Stimulated activated CD8-positive, alpha-beta memory T cell treated with anti-CD3 and anti-CD28 coated beads, Interleukin-4, amount 100 ng/mL, for 4 hours (primary cell): Measurements from ENCODE around the gene ZFHX2.
A peak's percentile ranks its signal among the peaks of the same experiment; 100 is the strongest.

ENCODE experiments used
- DNase-seq, 2 donors: peaks; one replicate each; pipeline ENCODE4 v3.0.0-alpha.2; 2020; ENCODE audit warnings: low read depth in 2 of 2, low spot score in 1 of 2

ZFHX2 gene

DNA sequence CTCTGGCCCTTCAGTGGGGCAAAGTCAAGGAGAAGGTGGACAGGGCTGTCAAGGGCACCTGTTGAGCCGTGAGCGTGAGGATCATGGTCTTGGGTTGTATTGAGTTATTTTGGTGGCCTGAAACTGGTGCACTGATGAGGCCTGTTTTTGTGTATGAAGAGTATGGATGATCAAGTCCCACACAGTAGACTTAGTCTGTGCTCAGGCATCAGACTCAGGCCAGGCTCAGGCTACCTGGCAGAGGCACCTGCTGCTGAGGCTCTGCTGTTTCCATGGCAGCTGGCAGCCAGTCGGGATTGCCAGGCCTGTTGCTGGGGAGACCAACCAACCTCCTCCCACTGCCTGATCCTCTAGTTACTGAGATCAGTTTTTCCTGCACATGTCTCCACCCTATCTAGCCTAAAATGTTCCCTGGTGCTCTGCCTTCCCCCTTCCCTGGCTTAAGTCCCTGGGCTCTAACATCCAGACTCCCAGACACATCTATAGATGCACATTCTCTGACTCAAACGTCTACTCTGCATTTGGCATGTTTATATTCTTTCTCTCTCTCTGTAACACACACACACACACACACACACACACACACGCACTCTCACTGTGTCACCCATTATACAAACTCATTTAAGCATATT lies 21.9 kb upstream of the ZFHX2 start:
- no peak for DNase-seq

DNA sequence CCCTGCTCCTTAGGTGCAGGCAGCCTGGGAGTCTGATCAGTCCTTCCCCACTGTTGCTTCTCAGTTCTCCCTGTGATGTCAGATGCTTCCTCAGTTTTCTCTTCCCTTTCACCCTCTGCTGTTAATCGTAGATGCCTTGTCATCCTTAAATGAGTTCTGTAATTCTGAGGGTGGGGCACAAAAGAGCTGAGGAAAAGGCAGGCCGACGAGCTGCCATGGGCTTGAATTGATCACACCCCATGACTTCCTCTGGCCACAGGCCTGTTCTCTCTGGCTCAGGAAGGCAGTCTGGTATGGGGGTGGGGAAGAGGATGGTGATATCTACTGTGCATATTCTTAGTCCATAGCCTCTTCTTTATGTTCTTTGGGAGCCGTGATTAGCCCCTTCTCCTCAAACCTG lies 21.3 kb upstream of the ZFHX2 start:
- no peak for DNase-seq

GRCh38 chr14:23572524-23572828 lies 20.9 kb upstream of the ZFHX2 start:
- DNase-seq: no peak

DNA sequence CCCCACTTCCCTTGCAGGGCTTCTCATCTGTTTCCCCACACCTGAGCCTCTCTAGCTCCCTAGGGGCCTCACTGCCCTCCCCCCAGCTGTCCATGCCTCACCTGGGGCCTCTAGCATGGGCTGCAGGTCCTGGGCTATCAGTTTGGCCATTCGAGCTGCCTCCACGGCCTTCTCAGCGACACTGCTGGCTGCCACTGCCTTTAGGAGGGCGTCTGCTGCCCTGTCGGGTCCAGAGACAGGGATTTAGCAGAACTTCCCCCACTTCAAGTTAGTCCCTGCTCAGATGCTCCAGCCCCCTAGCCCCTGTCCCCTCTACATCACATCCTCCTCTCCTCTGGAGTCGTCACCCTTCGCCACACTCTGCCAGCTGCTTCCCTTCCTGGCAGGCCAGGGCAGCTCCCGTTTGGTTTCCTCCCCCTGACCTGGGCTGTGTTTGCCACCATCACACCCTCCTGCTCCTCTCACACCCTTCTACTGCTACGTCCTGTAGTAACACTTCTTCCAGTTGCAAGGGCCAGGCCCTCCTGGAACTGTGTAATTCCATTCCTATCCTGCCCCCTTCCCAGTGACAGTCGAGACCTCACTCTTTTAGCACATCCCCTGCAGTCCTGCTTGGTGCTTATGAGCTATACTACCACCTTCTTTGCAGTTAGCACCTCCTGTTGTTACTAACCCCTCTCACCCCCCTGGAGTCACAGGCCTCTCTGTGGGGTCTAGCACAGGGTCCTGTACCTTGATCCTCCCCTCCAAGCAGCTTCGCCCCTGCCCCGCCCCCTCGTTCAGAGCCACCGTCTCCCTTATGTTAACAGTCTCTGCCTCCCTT lies 20.3 kb upstream of the ZFHX2 start:
- no peak for DNase-seq

DNA sequence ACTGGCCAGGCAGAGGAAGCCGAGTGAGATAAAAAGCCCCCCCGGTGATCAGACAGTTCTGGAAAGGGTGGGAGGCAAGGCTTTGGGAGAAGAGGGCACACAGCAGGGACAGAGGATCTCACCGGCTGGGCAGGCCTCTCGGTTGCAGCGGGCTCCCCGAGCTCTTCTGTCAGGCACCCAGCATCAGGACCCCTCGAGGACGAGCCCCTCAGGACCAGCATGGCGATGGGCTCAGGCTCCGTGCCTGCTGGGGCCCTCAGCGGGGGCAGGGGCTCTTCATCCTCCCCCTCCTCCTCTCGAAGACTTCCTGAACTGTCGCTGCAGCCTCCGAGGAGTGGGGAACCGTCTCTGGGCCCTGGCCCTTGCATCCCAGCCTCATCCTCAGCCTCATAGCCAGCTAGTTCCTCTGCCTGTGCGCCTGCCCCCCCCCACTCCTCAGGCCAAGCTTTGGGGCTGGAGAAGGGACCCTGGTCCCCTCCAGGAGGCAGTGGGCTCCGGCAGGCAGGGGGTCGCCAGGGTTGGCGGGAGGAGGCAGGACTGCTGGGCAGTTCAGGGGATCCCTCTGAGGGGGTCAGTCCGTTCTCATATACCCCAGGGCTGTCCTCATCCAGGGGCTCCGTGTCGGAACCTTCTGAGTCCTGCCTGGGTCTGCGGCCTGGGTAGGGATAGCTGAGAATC lies 19.4 kb upstream of the ZFHX2 start:
- no peak for DNase-seq

DNA sequence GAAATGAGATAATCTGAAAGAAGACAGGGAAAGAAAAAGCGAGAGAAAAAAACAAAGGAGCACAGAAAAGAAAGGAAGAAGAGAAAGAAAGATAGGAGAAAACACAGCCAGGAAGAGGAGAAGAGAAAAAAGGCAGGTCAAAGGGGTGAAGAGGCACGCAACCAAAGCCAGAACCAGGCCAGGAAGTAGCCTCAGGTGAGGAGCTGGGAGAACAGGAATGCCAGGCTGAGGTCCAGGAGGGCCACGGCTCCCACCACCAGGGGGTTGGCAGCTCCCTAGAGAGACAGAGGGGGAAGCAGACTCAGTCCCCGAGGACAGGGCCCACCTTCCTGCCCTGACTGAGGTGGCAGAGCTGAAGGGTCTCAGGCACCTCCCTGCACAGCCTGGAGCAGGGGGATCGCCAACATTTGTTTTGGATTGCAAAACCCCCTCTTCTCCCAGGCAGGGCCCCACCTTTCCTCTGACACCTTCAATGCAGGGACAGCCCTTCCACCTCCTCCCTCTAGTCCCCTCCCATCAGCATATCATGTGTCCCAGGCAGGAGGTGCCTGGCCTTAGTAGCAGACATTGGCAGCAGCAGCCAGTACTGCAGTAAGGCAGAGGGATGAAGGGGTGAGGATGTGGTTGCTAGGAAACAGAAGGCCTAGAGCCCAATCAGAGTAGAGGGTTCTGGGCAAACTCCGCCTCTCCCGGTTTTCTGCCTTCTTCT lies 18.0 kb upstream of the ZFHX2 start:
- DNase-seq: no peak

DNA sequence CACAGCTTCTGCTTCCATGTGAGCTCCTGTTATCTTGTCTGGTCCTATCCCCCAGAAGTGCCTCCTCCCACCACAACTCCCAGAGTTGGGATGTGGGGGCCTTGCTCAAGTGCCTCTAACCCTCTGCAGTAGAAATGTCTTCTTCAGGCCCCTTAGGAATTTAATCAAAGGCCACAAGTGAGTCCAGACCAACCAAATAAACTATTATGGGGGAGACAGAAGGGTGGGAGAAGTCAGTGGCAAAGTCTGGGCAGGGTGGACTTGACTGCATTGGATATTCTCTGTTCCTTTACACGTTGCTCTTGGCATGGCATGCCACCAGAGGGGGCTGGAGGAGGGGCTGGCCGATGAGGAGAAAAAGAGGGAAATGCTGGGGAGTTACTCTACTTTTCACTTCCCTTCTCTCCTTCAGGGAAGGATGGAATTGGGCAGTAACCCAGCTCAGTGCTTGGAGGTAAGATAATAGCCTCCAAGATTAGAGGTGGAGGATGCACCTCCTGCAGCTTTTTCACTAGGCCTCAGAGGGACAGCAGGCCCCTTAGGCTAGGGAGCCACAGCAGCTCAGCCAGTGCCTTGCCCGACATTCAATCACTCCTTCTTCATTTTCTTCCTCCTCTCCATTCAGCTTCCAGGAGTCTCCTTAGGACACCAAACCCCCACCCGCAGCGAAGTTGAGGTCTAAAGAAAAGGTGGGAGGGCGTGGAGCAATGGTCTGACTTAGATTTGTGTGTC lies 17.2 kb upstream of the ZFHX2 start:
- no peak for DNase-seq

GRCh38 chr14:23568021-23568599 lies 16.5 kb upstream of the ZFHX2 start:
- DNase-seq: no peak

DNA sequence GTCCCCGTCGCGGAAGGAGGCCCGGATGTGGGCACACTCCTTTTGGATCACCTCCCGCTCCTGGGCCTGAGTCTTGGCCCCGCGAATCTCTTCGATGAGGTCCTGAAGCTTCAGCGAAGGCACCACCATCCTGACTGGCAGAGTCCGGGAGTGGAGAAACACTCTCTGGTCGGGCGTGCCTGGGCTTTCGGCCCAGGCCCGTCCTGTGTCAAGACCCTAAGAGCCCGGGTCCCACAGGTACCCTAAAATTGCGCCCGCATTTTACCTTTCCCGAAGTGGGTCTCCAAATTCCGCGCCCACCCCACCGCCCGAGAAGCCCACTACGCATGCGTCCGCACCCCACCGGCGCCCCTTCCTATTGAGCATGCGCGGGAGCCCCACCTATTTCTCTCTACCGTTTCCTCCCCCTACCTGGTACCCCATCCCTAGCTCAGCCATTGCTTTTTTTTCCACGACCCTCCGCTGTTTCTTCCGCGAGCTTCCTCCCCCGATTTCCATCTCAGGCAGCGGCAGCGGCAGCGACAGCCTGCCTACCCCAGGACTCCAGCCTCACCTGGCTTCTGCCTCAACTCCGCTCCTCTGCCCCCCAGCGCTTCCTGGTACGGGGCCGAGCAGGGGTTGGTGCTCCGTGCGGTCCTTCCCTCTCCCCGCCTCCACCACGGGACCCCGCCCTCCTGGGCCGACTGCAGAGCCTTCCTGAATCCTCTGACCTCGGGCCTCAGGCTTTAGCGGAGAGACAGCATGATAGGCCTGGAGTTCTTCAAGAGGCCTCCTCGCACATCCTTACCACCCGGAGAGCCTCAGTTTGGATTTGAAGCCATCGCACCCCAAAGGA lies 15.8 kb upstream of the ZFHX2 start, which contains the start of gene AP1G2:
TSS of gene AP1G2 (minus strand) at position 606 of the 835 bp plus-strand sequence. CDS start at position 129, 477 bp downstream.
- peak; percentile 68 to 72 for DNase-seq

DNA sequence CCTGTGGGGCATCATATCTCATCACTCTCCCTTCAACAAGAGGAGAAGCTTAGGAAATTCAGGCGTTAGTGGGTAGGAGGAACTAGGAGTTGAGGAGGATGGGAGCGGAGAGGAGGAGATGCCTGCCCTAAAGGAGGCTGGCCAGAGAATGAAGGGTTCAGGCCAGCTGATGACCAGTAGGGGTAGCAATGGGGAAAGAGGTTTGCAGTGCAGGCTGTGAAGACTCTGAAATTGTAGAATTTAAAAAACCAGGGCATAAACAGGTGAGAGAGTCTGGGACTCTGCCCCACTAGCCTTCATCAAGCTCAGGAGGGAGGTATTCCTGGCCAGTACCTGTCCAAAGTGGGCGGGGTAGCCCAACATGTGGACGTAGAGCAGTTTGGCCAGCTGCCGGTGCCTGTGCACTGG lies 15.2 kb upstream of the ZFHX2 start:
- no peak for DNase-seq

GRCh38 chr14:23566112-23566777 lies 14.7 kb upstream of the ZFHX2 start:
- no peak for DNase-seq

GRCh38 chr14:23565626-23566025 lies 14.1 kb upstream of the ZFHX2 start:
- DNase-seq: no peak

DNA sequence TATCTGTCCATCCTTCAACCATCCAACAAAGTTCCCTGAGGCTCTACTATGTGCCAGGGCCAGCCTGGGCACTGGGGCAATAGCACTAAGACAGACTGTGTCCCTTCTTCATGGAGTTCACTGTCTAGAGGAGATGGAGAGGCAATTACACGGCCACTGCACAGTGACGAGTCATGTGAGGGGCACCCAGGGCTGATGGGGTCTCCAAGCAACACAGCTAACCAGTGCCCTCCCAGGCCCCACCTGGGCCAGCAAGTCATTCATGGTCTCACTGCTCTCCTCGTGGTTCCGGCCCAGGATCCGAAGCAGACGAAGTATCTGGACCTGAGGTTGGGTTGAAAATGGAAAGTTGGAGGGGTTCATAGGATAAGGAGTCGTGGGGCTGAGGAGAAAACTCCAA lies 13.3 kb upstream of the ZFHX2 start:
- no peak for DNase-seq

GRCh38 chr14:23564181-23564812 lies 12.7 kb upstream of the ZFHX2 start:
- DNase-seq: no peak

DNA sequence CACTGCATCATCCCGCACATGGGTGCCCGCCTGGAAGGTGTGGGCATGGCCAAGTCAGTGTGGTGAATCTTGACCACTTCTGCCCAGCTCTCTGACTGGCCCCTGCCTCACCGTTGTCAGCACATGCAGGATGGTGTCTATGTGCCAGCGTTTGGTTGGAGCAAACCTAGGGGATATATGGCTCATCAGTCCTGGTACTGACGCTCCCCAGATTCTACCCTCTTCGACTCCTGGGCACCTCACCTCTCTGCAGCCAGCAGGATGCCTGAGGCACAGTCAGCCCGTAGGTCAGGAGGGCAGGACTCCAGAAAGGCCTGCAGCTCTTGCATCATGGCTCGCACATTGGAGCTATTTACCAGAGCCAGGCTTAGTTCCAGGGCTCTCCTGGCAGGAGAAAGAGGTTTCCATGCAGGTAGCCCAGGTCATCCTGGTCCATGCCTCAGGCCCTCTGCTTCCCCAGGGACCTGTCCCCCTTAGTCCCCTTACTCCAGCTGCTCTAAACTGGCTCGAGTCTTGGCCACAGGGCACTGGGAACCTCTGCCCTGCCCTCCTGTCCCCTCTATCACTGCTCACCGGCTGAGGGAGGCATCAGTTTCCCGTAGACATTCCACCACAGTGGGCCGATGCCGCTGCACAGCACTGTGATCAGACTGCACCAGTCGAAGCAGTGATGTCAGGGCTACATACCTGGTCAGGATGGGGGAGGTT lies 12.1 kb upstream of the ZFHX2 start:
- no peak for DNase-seq

- peak in 1 of 2 donors; percentile 30 for DNase-seq
Measured at GRCh38 chr14:23562822-23563472, 11.4 kb upstream of the ZFHX2 start.
